ENCODE data around the gene NIPA2. TPM values are rescaled to one million over a fixed set of nuclear protein-coding genes. Genes with fewer than 3 reads are reported as not detected.

NIPA2 gene
- total and polyA plus RNA-seq, 2 donors (not counting 1 experiment from before 2014, with no cell fraction given) = 47.7 to 64.7 TPM

- TF ChIP-seq EZH2 (IDR thresholded peaks at IDR 0.05; ENCODE audit: low read length, missing control alignments) (no peak), CTCF (conservative IDR thresholded peaks at IDR 0.05 in 1 of 2, IDR thresholded peaks at IDR 0.05 in 1 of 2; ENCODE audit: low read depth in 1 of 2, low read length in 2 of 2) (no peak)
- H2AFZ ChIP-seq (ENCODE audit: low read length) = no peak overlapping the region
- no peaks in the 10 kb centered on the region for H4K20me1 ChIP-seq (ENCODE audit: control insufficient read depth, extremely low read depth, insufficient read depth, low read length)
- no peak overlapping the region for H3K9ac ChIP-seq (ENCODE audit: insufficient read depth, low read length)
- no peak overlapping the region for H3K4me3 ChIP-seq (replicated peaks in 1 of 4; ENCODE audit: control extremely low read depth in 1 of 4, insufficient read depth in 1 of 4, low read depth in 3 of 4, low read length in 4 of 4)
- H3K36me3 ChIP-seq (ENCODE audit: control insufficient read depth, insufficient read depth, low read length) = peaks cover 21% of the 10 kb centered on the region
- DNase-seq (ENCODE audit: low read depth in 2 of 2) = no peak
- no peaks in the 10 kb centered on the region for H3K9me3 ChIP-seq (ENCODE audit: control insufficient read depth, insufficient read depth, low read depth, low read length)
- no peaks in the 10 kb centered on the region for H3K27me3 ChIP-seq (ENCODE audit: control insufficient read depth, insufficient read depth, low read length)
- no peaks in the 10 kb centered on the region for H3K79me2 ChIP-seq (ENCODE audit: control insufficient read depth, insufficient read depth, low read length)
- no peak overlapping the region for H3K4me2 ChIP-seq (ENCODE audit: extremely low read depth, insufficient read depth, low read length)
- no peak overlapping the region for H3K27ac ChIP-seq (ENCODE audit: insufficient read depth, low read length)
- no peaks in the 10 kb centered on the region for H3K4me1 ChIP-seq (ENCODE audit: control insufficient read depth, extremely low read depth, insufficient read depth, low read length)
Observed at GRCh38 chr15:22877607-22878006, 39.1 kb downstream of the NIPA2 start.

- H3K4me1 ChIP-seq (ENCODE audit: control insufficient read depth, extremely low read depth, insufficient read depth, low read length) = no peaks in the 10 kb centered on the region
- no peak overlapping the region for H3K9ac ChIP-seq (ENCODE audit: insufficient read depth, low read length)
- H2AFZ ChIP-seq (ENCODE audit: low read length) = no peak overlapping the region
- no peaks in the 10 kb centered on the region for H3K79me2 ChIP-seq (ENCODE audit: control insufficient read depth, insufficient read depth, low read length)
- no peak overlapping the region for H3K27ac ChIP-seq (ENCODE audit: insufficient read depth, low read length)
- no peaks in the 10 kb centered on the region for H4K20me1 ChIP-seq (ENCODE audit: control insufficient read depth, extremely low read depth, insufficient read depth, low read length)
- TF ChIP-seq CTCF (conservative IDR thresholded peaks at IDR 0.05 in 1 of 2, IDR thresholded peaks at IDR 0.05 in 1 of 2; ENCODE audit: low read depth in 1 of 2, low read length in 2 of 2) (no peak), EZH2 (IDR thresholded peaks at IDR 0.05; ENCODE audit: low read length, missing control alignments) (no peak)
- no peaks in the 10 kb centered on the region for H3K9me3 ChIP-seq (ENCODE audit: control insufficient read depth, insufficient read depth, low read depth, low read length)
- peaks cover 17% of the 10 kb centered on the region for H3K36me3 ChIP-seq (ENCODE audit: control insufficient read depth, insufficient read depth, low read length)
- H3K27me3 ChIP-seq (ENCODE audit: control insufficient read depth, insufficient read depth, low read length) = no peaks in the 10 kb centered on the region
- no peak overlapping the region for H3K4me2 ChIP-seq (ENCODE audit: extremely low read depth, insufficient read depth, low read length)
- H3K4me3 ChIP-seq (replicated peaks in 1 of 4; ENCODE audit: control extremely low read depth in 1 of 4, insufficient read depth in 1 of 4, low read depth in 3 of 4, low read length in 4 of 4) = no peak overlapping the region
- no peak for DNase-seq (ENCODE audit: low read depth in 2 of 2)
Observed at GRCh38 chr15:22878103-22878502, 39.6 kb downstream of the NIPA2 start.

GRCh38 chr15:22880068-22880980 is 41.9 kb downstream of the NIPA2 start:
- Histone ChIP-seq H3K36me3 (ENCODE audit: control insufficient read depth, insufficient read depth, low read length) (peaks cover 15% of the 10 kb centered on the region), H3K9ac (ENCODE audit: insufficient read depth, low read length) (no peak overlapping the region)

More at GRCh38 chr15:22880068-22880980, 41.9 kb downstream of the NIPA2 start:
- H3K27ac ChIP-seq (ENCODE audit: insufficient read depth, low read length) = no peak overlapping the region
- H4K20me1 ChIP-seq (ENCODE audit: control insufficient read depth, extremely low read depth, insufficient read depth, low read length) = no peaks in the 10 kb centered on the region
- no peak overlapping the region for H3K4me2 ChIP-seq (ENCODE audit: extremely low read depth, insufficient read depth, low read length)
- no peaks in the 10 kb centered on the region for H3K27me3 ChIP-seq (ENCODE audit: control insufficient read depth, insufficient read depth, low read length)
- no peaks in the 10 kb centered on the region for H3K4me1 ChIP-seq (ENCODE audit: control insufficient read depth, extremely low read depth, insufficient read depth, low read length)
- H3K4me3 ChIP-seq (replicated peaks in 1 of 4; ENCODE audit: control extremely low read depth in 1 of 4, insufficient read depth in 1 of 4, low read depth in 3 of 4, low read length in 4 of 4) = no peak overlapping the region
- H2AFZ ChIP-seq (ENCODE audit: low read length) = no peak overlapping the region
- no peaks in the 10 kb centered on the region for H3K9me3 ChIP-seq (ENCODE audit: control insufficient read depth, insufficient read depth, low read depth, low read length)
- no peak for DNase-seq (ENCODE audit: low read depth in 2 of 2)
- H3K79me2 ChIP-seq (ENCODE audit: control insufficient read depth, insufficient read depth, low read length) = no peaks in the 10 kb centered on the region
- no peak for TF ChIP-seq EZH2 (IDR thresholded peaks at IDR 0.05; ENCODE audit: low read length, missing control alignments)
- no peak for TF ChIP-seq CTCF (conservative IDR thresholded peaks at IDR 0.05 in 1 of 2, IDR thresholded peaks at IDR 0.05 in 1 of 2; ENCODE audit: low read depth in 1 of 2, low read length in 2 of 2)
